GM23338 (cell line): ENCODE results near the gene ETFA.

Experiments used
- CREB1 ChIP-seq: fragments of 250-450 bp; sonication (Bioruptor Pico); IDR thresholded peaks from 2 replicates; pipeline ENCODE4 v1.5.0; 2020; ENCODE audit warnings: low read depth, mild to moderate bottlenecking, moderate library complexity
- EZH2 ChIP-seq: fragments of 200-600 bp; sonication (generic); IDR thresholded peaks from one replicate; pipeline ENCODE4 v1.8.0; 2017; ENCODE audit warnings: antibody characterized with exemption, mild to moderate bottlenecking, low read depth; ENCODE audit not compliant: unreplicated experiment
- EZH2phosphoT487 ChIP-seq: fragments of 200-600 bp; sonication (generic); IDR thresholded peaks from one replicate; pipeline ENCODE4 v1.8.1; 2018; ENCODE audit warnings: antibody characterized with exemption; ENCODE audit not compliant: unreplicated experiment
- JUNB ChIP-seq: IDR thresholded peaks from one replicate; pipeline ENCODE4 v1.6.1; 2016; ENCODE audit warnings: antibody characterized with exemption; ENCODE audit not compliant: unreplicated experiment
- POLR2AphosphoS5 ChIP-seq: IDR thresholded peaks from 2 replicates; pipeline ENCODE4 v1.6.1; 2016; ENCODE audit warnings: antibody characterized with exemption, low read depth
- STAT1 ChIP-seq: IDR thresholded peaks from one replicate; pipeline ENCODE4 v1.6.1; 2016; ENCODE audit warnings: antibody characterized with exemption; ENCODE audit not compliant: unreplicated experiment
- ZNF114 ChIP-seq: fragments of 250-450 bp; sonication (Bioruptor Pico); IDR thresholded peaks from 2 replicates; pipeline ENCODE4 v1.5.0; 2020; ENCODE audit warnings: mild to moderate bottlenecking, moderate library complexity
- ZNF331 ChIP-seq: fragments of 250-450 bp; sonication (Bioruptor Pico); IDR thresholded peaks from 2 replicates; pipeline ENCODE4 v1.5.0; 2020; ENCODE audit warnings: low read depth, mild to moderate bottlenecking, moderate library complexity
- TF ChIP-seq, protein P1 (sequence below), 2 experiments: fragments of 200-600 bp in 1 of 2; sonication (generic) in 1 of 2; conservative IDR thresholded peaks; 2 replicates each; pipeline versions ENCODE4 v1.5.1 to v1.6.1; 2016 to 2017; ENCODE audit warnings: antibody characterized with exemption in 2 of 2, low read depth in 2 of 2, mild to moderate bottlenecking in 2 of 2, moderate library complexity in 1 of 2
- TF ChIP-seq, protein P2 (sequence below): IDR thresholded peaks from one replicate; pipeline ENCODE4 v1.6.1; 2018; ENCODE audit warnings: antibody characterized with exemption; ENCODE audit not compliant: unreplicated experiment
- TF ChIP-seq, protein P3 (sequence below): IDR thresholded peaks from 2 replicates; pipeline ENCODE4 v1.6.1; 2016; ENCODE audit warnings: antibody characterized with exemption
- TF ChIP-seq, protein P4 (sequence below): fragments of 250-450 bp; sonication (Bioruptor Pico); IDR thresholded peaks from 2 replicates; pipeline ENCODE4 v1.5.0; 2020; ENCODE audit warnings: mild to moderate bottlenecking, moderate library complexity

DNA sequence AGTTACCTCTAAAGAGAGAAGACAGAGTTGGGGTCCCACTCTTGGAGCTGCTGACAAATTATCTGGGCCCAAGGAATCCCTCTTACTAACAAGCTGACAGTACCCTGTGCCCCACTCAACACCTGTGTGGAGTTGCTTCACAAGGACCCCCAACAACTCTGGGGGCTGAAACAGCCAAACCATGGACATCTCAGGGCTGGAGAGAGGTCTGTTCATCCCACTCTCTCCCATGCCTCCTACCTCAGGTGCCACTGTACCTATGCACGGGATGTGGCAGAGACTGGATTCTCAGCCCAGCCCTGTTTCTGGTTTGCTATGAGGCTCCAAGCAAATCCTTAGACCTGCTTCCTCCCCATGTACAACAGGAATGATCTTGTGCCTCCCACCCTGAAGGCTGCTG is 101.7 kb downstream of the ETFA start:
- TF ChIP-seq EZH2 (no peak), POLR2AphosphoS5 (no peak), STAT1 (no peak), CREB1 (CRISPR knock-in tag) (no peak), EZH2phosphoT487 (no peak), JUNB (no peak), ZNF114 (CRISPR knock-in tag) (no peak), ZNF331 (CRISPR knock-in tag) (no peak)
- TF ChIP-seq, protein P1, sequence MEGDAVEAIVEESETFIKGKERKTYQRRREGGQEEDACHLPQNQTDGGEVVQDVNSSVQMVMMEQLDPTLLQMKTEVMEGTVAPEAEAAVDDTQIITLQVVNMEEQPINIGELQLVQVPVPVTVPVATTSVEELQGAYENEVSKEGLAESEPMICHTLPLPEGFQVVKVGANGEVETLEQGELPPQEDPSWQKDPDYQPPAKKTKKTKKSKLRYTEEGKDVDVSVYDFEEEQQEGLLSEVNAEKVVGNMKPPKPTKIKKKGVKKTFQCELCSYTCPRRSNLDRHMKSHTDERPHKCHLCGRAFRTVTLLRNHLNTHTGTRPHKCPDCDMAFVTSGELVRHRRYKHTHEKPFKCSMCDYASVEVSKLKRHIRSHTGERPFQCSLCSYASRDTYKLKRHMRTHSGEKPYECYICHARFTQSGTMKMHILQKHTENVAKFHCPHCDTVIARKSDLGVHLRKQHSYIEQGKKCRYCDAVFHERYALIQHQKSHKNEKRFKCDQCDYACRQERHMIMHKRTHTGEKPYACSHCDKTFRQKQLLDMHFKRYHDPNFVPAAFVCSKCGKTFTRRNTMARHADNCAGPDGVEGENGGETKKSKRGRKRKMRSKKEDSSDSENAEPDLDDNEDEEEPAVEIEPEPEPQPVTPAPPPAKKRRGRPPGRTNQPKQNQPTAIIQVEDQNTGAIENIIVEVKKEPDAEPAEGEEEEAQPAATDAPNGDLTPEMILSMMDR (conservative IDR thresholded peaks at IDR 0.05; ENCODE audit: low read depth in 2 of 2) = no peak
- TF ChIP-seq, protein P2, sequence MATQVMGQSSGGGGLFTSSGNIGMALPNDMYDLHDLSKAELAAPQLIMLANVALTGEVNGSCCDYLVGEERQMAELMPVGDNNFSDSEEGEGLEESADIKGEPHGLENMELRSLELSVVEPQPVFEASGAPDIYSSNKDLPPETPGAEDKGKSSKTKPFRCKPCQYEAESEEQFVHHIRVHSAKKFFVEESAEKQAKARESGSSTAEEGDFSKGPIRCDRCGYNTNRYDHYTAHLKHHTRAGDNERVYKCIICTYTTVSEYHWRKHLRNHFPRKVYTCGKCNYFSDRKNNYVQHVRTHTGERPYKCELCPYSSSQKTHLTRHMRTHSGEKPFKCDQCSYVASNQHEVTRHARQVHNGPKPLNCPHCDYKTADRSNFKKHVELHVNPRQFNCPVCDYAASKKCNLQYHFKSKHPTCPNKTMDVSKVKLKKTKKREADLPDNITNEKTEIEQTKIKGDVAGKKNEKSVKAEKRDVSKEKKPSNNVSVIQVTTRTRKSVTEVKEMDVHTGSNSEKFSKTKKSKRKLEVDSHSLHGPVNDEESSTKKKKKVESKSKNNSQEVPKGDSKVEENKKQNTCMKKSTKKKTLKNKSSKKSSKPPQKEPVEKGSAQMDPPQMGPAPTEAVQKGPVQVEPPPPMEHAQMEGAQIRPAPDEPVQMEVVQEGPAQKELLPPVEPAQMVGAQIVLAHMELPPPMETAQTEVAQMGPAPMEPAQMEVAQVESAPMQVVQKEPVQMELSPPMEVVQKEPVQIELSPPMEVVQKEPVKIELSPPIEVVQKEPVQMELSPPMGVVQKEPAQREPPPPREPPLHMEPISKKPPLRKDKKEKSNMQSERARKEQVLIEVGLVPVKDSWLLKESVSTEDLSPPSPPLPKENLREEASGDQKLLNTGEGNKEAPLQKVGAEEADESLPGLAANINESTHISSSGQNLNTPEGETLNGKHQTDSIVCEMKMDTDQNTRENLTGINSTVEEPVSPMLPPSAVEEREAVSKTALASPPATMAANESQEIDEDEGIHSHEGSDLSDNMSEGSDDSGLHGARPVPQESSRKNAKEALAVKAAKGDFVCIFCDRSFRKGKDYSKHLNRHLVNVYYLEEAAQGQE = no peak
- TF ChIP-seq, protein P3, sequence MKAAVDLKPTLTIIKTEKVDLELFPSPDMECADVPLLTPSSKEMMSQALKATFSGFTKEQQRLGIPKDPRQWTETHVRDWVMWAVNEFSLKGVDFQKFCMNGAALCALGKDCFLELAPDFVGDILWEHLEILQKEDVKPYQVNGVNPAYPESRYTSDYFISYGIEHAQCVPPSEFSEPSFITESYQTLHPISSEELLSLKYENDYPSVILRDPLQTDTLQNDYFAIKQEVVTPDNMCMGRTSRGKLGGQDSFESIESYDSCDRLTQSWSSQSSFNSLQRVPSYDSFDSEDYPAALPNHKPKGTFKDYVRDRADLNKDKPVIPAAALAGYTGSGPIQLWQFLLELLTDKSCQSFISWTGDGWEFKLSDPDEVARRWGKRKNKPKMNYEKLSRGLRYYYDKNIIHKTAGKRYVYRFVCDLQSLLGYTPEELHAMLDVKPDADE = no peak
- TF ChIP-seq, protein P4, sequence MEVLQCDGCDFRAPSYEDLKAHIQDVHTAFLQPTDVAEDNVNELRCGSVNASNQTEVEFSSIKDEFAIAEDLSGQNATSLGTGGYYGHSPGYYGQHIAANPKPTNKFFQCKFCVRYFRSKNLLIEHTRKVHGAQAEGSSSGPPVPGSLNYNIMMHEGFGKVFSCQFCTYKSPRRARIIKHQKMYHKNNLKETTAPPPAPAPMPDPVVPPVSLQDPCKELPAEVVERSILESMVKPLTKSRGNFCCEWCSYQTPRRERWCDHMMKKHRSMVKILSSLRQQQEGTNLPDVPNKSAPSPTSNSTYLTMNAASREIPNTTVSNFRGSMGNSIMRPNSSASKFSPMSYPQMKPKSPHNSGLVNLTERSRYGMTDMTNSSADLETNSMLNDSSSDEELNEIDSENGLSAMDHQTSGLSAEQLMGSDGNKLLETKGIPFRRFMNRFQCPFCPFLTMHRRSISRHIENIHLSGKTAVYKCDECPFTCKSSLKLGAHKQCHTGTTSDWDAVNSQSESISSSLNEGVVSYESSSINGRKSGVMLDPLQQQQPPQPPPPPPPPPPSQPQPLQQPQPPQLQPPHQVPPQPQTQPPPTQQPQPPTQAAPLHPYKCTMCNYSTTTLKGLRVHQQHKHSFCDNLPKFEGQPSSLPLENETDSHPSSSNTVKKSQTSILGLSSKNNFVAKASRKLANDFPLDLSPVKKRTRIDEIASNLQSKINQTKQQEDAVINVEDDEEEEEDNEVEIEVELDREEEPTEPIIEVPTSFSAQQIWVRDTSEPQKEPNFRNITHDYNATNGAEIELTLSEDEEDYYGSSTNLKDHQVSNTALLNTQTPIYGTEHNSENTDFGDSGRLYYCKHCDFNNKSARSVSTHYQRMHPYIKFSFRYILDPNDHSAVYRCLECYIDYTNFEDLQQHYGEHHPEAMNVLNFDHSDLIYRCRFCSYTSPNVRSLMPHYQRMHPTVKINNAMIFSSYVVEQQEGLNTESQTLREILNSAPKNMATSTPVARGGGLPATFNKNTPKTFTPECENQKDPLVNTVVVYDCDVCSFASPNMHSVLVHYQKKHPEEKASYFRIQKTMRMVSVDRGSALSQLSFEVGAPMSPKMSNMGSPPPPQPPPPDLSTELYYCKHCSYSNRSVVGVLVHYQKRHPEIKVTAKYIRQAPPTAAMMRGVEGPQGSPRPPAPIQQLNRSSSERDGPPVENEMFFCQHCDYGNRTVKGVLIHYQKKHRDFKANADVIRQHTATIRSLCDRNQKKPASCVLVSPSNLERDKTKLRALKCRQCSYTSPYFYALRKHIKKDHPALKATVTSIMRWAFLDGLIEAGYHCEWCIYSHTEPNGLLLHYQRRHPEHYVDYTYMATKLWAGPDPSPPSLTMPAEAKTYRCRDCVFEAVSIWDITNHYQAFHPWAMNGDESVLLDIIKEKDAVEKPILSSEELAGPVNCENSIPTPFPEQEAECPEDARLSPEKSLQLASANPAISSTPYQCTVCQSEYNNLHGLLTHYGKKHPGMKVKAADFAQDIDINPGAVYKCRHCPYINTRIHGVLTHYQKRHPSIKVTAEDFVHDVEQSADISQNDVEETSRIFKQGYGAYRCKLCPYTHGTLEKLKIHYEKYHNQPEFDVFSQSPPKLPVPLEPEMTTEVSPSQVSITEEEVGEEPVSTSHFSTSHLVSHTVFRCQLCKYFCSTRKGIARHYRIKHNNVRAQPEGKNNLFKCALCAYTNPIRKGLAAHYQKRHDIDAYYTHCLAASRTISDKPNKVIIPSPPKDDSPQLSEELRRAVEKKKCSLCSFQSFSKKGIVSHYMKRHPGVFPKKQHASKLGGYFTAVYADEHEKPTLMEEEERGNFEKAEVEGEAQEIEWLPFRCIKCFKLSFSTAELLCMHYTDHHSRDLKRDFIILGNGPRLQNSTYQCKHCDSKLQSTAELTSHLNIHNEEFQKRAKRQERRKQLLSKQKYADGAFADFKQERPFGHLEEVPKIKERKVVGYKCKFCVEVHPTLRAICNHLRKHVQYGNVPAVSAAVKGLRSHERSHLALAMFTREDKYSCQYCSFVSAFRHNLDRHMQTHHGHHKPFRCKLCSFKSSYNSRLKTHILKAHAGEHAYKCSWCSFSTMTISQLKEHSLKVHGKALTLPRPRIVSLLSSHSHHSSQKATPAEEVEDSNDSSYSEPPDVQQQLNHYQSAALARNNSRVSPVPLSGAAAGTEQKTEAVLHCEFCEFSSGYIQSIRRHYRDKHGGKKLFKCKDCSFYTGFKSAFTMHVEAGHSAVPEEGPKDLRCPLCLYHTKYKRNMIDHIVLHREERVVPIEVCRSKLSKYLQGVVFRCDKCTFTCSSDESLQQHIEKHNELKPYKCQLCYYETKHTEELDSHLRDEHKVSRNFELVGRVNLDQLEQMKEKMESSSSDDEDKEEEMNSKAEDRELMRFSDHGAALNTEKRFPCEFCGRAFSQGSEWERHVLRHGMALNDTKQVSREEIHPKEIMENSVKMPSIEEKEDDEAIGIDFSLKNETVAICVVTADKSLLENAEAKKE = no peak
